T-helper 17 cell (primary cell): ENCODE data around the gene LRMDA. TPM values are rescaled to one million over a fixed set of nuclear protein-coding genes. Genes with fewer than 3 reads are reported as not detected.
"Not testable (repeated sequence)": the region's sequence is repeated elsewhere in the genome, so short reads cannot be mapped to it uniquely, and the experiment has no call there.

Experiments
- ATAC-seq: fragments of 150-1000 bp; cut with Tn5 transposase; 2 replicates; pipeline ENCODE4 v1.10.0; 2021; ENCODE audit warnings: mild to moderate bottlenecking, moderate library complexity
- DNase-seq, 3 donors: peaks; one replicate each; pipeline versions ENCODE4 v3.0.0 to v3.0.0-alpha.2; 2020 to 2021
- H3K9me3 ChIP-seq: one replicate; pipeline ENCODE4 v1.7.0; 2013; ENCODE audit warnings: low read length, mild to moderate bottlenecking; ENCODE audit not compliant: control insufficient read depth, poor library complexity, severe bottlenecking
- H3K27ac Mint-ChIP-seq: one replicate; pipeline ENCODE4 v1.8.0; 2022; ENCODE audit warnings: mild to moderate bottlenecking, moderate library complexity, mixed read lengths
- H3K27me3 Mint-ChIP-seq: one replicate; pipeline ENCODE4 v1.8.0; 2022; ENCODE audit warnings: mixed read lengths
- H3K36me3 Mint-ChIP-seq: one replicate; pipeline ENCODE4 v1.8.0; 2022; ENCODE audit warnings: low read depth, mixed read lengths
- H3K4me1 Mint-ChIP-seq: one replicate; pipeline ENCODE4 v1.8.0; 2022; ENCODE audit warnings: mild to moderate bottlenecking, mixed read lengths
- H3K4me3 Mint-ChIP-seq: one replicate; pipeline ENCODE4 v1.8.0; 2022; ENCODE audit warnings: mild to moderate bottlenecking, moderate library complexity, mixed read lengths
- total RNA-seq, 4 donors: library from RNA in 2 of 4; stranded (reverse) in 2 of 4; gene quantifications; one replicate each; pipeline ENCODE4 v1.2.3 and lab custom pipeline; 2022 to 2026

Gene LRMDA
- total RNA-seq, 2 donors from 2014 or later, result not detected

DNA sequence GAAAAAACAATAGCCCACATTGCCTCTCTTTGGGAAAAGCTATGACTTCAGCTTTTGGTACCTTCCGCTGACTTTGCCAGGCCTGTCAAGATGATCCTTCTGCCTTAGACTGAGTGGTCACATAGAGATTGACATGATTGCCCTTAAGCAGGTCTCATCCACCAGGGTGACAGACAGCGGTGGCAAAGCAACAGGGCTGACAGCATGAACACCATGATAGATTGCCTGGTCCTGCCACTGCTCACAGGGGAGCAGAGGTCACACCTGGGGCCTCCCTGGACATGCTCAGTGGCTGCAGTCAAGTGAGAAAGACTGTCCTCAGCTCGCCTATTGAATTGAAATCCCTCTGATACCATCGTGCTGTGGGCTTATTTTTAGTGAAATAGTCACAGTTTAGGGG, 1125.9 kb downstream of the LRMDA start:
- Mint-ChIP-seq H3K27ac (no peak overlapping the region), H3K4me3 (no peak overlapping the region), H3K4me1 (no peaks in the 10 kb centered on the region), H3K27me3 (no peaks in the 10 kb centered on the region), H3K36me3 (no peaks in the 10 kb centered on the region)
- no peak for ATAC-seq
- DNase-seq, result no peak
- no peaks in the 10 kb centered on the region for H3K9me3 ChIP-seq

DNA sequence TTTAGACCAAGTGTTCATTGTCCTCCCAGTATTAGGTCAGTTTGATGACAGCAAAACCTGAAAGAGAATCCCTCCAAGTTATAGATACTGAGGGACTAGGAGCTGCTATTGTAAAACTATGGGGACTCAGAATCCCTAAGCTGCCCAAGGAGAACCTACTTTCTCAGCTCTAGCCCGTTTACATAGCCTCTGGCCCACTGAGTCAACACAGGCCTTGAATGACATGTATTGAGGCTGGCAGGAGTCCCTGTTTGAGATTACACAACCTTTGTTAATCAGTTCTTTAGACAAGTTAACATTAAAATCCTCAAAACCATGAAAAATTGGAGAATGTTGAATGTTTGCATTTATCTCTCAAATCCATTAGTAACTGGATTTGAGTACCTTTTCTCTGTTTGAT, 1127.2 kb downstream of the LRMDA start:
- Mint-ChIP-seq H3K4me3 (no peak overlapping the region), H3K27me3 (no peaks in the 10 kb centered on the region), H3K4me1 (no peaks in the 10 kb centered on the region), H3K27ac (no peak overlapping the region), H3K36me3 (no peaks in the 10 kb centered on the region)
- DNase-seq, result no peak
- H3K9me3 ChIP-seq, result no peaks in the 10 kb centered on the region
- no peak for ATAC-seq

DNA sequence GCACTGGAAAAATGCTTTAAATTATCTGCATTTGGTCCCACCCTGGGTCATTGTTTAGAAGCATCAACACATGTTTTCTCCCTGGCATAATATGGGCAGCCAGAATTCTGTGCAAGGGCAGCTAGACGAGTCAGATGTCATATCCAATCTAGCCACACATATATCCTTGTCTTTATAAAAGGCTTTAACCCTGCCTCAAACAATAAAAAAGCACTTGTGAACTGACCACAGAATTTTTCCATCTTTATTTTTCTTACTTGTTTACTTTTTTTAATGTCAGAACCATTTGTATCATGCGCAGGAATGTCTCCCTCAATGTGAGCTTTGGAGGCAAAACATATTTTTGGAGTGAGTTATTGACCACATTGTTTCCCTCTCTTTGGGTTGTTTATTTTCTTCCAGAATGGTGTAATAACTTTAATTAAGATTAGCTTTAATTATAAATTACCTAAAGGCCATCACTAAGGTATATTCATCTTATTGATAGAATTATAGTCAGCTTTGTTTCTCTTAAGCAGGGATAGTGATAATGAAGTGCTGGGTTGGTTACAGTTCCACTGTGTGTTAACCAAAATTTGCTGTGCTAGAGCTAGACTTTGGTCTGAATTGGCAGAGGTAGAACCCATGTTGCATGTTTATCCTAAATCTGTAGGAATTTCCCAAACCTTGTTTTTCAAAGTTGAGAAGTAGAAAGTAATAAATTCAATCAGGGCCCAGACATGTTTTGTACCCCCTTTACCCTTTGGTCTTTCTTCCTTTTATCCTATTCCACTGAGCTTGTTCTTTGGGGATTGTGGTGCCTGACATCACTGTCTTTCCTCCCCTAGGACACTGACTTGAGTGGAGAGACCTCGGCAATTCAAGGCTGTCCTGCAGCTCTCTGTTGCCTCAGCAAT, 1127.8 kb downstream of the LRMDA start:
- Mint-ChIP-seq H3K4me1 (no peaks in the 10 kb centered on the region), H3K27ac (no peak overlapping the region), H3K4me3 (no peak overlapping the region), H3K36me3 (no peaks in the 10 kb centered on the region), H3K27me3 (no peaks in the 10 kb centered on the region)
- DNase-seq (no peak), ATAC-seq (no peak)
- no peaks in the 10 kb centered on the region for H3K9me3 ChIP-seq

DNA sequence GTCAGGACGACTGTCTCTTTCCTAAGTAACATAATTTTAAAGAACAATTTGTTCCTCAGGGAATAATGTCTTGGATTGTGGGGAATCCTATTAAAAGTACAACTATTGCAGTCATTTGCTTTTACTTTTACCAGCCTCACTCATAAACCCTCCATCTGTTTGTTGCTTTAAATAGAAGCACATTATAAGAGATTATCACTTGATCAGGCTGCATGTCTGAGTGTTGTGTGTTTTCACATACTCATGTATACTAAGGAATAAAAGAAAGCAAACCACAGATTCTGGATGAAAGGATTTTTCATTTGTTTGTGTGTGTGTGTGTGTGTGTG, 1128.4 kb downstream of the LRMDA start:
- no peaks in the 10 kb centered on the region for H3K4me1 Mint-ChIP-seq
- no peaks in the 10 kb centered on the region for H3K9me3 ChIP-seq
- no peak for DNase-seq
- H3K4me3 Mint-ChIP-seq, result no peak overlapping the region
- no peaks in the 10 kb centered on the region for H3K27me3 Mint-ChIP-seq
- H3K36me3 Mint-ChIP-seq, result no peaks in the 10 kb centered on the region
- ATAC-seq, result no peak
- no peak overlapping the region for H3K27ac Mint-ChIP-seq

DNA sequence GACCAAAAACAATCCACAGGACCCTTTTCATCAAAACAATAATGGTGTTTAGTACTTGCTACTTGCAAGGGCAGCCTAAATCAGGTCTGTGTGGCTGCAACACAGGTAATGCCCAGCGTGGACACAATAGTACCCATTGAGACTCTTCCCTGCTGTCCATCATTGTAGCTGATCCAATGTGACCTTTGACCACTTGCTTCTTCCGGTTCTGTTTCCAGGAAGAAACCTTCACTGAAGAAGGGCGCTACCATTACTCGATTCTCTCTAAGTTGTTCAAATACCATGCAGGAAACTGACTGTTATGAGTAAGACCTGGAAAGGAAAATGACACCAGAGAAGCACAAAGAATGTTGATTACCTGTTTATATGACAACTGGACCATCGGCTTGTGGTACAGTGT, 1128.9 kb downstream of the LRMDA start:
- no peaks in the 10 kb centered on the region for H3K36me3 Mint-ChIP-seq

DNA sequence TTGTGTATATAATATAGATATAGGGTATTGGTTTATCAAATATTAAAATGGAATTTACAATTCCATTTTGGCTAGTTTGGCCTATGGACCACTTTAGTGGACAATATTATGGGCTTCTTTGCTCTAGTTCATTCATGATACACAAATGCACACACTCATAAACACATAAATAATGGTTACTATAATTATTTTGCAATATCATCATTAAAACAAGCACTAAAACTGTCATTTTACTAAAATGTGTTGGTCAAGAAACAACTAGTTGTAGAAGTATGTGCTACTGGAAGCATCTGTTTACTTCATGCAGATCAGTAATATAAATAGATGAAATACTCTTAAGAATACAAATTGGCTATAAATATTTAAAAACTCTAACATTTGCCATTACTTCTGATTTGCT, 1131.9 kb downstream of the LRMDA start:
- H3K36me3 Mint-ChIP-seq, result no peaks in the 10 kb centered on the region
- DNase-seq (no peak), ATAC-seq (no peak)
- no peak overlapping the region for H3K4me3 Mint-ChIP-seq
- H3K9me3 ChIP-seq, result no peaks in the 10 kb centered on the region
- no peaks in the 10 kb centered on the region for H3K27me3 Mint-ChIP-seq
- no peaks in the 10 kb centered on the region for H3K4me1 Mint-ChIP-seq
- no peak overlapping the region for H3K27ac Mint-ChIP-seq

More for the DNA sequence above, 1128.9 kb downstream of the LRMDA start:
- ATAC-seq (no peak), DNase-seq (no peak)
- Mint-ChIP-seq H3K27ac (no peak overlapping the region), H3K4me1 (no peaks in the 10 kb centered on the region), H3K27me3 (no peaks in the 10 kb centered on the region), H3K4me3 (no peak overlapping the region)
- no peaks in the 10 kb centered on the region for H3K9me3 ChIP-seq

DNA sequence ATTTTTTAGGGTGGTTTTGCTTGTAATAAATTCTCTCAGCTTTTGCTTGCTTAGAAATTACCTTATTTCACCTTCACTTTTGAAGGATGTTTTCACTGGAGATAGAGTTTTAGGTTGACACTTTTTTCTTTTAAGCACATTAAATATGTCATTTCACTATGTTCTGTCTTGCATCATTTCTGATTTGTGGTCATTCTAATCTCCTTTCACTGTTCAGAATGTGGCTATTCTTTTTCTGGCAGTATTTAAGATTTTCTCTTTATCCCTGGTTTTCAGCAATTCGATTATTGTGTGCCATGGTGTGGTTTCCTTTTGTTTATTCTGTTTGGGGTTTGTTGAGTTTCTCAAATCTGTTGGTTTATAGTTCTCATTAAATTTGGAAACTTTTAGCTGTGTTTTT, 1140.6 kb downstream of the LRMDA start:
- Mint-ChIP-seq H3K27ac (no peak overlapping the region), H3K4me3 (no peak overlapping the region), H3K4me1 (no peaks in the 10 kb centered on the region), H3K27me3 (no peaks in the 10 kb centered on the region), H3K36me3 (no peaks in the 10 kb centered on the region)
- ATAC-seq, result no peak
- no peak for DNase-seq
- no peaks in the 10 kb centered on the region for H3K9me3 ChIP-seq

DNA sequence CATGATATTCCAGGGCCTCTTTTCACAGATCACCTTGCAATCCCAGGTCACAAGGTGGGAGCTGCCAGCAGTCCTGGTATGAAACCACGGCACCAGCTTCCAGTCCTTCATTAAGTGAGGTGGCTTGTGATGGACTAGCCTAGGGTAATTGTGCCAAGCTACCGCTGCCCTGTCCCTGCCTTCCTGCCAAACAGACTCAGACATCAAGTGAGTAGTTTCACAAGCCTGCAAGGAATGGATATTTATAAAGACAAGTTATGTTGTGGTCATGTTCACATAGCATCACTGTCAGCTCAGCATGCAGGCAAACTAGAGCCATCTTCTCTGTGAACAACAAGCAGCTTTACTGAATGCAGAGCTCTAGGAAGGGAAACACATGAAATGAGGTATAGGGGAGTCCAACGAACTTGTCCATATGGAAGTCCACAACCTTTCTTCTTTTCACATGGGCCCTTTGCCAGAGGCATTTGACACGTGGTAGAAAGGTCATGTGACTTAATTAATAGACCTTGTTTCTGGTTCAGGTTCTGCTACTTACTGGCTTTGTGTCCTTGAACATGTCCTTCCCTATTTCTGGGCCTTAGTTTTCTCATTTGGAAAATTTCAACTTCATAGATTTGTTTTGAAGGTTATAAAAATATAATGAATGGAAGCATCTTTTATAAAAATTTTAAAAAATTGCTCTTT, 1145.0 kb downstream of the LRMDA start:
- H3K4me3 Mint-ChIP-seq, result no peak overlapping the region
- no peaks in the 10 kb centered on the region for H3K36me3 Mint-ChIP-seq
- H3K9me3 ChIP-seq, result no peaks in the 10 kb centered on the region
- H3K27me3 Mint-ChIP-seq, result no peaks in the 10 kb centered on the region
- no peak overlapping the region for H3K27ac Mint-ChIP-seq
- DNase-seq (no peak), ATAC-seq (no peak)
- no peaks in the 10 kb centered on the region for H3K4me1 Mint-ChIP-seq

DNA sequence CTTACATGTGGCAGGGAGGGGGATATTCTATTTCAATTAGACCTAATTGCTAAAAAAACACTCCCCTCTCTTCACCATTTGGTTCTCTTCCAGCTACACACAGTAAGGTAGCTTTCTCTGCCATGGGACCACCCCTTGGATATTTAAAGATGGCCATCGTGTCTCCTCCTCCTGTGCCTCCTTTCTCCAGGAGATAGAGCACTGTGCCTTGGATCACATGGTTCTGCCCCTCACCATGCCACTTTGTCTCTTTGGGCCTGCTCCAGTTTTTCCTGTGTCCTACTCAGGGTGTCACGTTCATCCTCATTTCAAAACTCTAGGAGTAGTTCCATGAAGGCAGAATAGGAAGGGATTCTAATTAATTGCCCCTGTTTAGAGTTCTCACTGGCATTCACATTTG, 1146.0 kb downstream of the LRMDA start:
- Mint-ChIP-seq H3K36me3 (no peaks in the 10 kb centered on the region), H3K27me3 (no peaks in the 10 kb centered on the region), H3K4me1 (no peaks in the 10 kb centered on the region), H3K27ac (no peak overlapping the region), H3K4me3 (no peak overlapping the region)
- DNase-seq (no peak), ATAC-seq (no peak)
- H3K9me3 ChIP-seq, result no peaks in the 10 kb centered on the region

DNA sequence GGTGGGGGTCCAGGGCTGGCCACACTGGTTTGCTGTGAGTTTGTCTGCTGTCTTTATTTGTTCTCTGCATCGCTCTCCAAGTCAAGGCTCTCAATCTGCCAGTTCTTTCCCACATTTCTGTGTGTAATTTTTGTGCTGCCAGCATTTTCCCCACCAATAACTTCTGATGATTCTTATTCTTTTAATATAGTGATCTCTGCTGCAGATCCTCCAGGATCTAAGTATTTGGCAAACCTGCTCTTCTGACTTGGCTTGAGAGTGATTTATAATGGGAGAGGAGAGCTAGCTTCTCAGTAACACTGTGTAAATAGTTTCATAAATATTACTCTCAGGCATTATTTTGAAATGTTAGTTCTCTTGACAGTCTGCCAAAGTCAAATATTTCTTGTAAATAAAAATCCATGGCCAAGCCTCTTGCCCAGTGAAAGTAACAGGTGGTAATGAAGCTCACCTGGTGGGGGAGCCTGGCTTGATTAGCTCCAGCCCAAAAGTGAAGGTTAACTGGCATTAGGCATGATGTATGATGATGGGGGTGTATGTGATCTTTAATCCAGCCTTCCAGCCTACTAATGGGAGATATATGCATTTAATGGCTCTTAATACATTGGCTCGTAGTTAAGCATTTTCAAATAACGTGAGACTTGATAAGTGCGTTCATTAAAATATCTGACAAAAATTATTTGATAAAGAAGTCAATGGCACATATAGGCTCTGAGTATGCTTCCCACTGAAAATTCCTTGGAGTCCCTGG, 1150.3 kb downstream of the LRMDA start:
- no peak overlapping the region for H3K27ac Mint-ChIP-seq
- H3K36me3 Mint-ChIP-seq, result no peaks in the 10 kb centered on the region
- H3K4me1 Mint-ChIP-seq, result no peaks in the 10 kb centered on the region
- no peaks in the 10 kb centered on the region for H3K27me3 Mint-ChIP-seq
- no peak overlapping the region for H3K4me3 Mint-ChIP-seq
- DNase-seq, result no peak
- no peak for ATAC-seq
- H3K9me3 ChIP-seq, result no peaks in the 10 kb centered on the region

DNA sequence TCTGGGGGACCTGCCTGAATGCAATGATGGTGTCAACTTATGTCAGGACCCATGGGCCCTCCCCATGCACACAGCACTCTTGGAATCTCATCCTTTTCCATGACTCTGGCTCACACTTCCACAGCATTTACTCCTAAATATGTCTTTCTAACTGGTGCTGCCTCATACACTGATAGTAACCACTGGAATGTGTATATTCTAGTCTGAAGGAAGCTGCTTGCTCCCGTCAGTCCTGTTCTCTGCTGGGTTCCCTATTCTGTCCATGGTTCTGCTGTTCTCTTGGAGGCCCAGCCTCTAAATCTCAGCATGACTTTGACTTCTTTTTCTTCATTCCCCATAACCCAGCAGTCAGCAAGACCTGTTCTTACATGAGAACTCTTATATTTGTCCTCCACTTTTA, 1151.1 kb downstream of the LRMDA start:
- Mint-ChIP-seq H3K27ac (no peak overlapping the region), H3K4me3 (no peak overlapping the region), H3K36me3 (no peaks in the 10 kb centered on the region), H3K4me1 (no peaks in the 10 kb centered on the region), H3K27me3 (no peaks in the 10 kb centered on the region)
- DNase-seq, result no peak
- no peaks in the 10 kb centered on the region for H3K9me3 ChIP-seq
- no peak for ATAC-seq

DNA sequence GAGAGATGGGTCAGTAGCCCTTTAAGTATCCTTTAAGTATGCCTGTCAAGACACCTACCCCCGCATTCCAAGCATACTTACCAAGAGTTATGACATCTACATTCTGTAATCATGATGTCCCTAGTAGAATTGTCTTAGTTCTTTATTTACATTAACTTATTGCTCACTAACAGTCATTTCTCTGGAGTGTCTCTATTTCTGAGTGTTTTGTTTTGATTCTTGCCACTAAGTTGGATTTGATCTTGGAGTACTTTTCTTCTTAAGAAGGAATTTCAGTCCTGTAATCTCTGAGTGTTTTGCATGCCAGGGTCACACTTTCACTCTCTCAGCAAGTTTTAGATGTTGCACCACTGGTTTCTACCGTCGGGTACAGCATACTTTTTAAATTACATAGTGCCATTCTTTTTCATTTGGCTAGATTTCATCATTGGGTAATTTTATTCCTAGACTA, 1152.3 kb downstream of the LRMDA start:
- H3K36me3 Mint-ChIP-seq, result no peaks in the 10 kb centered on the region
- no peaks in the 10 kb centered on the region for H3K4me1 Mint-ChIP-seq
- H3K4me3 Mint-ChIP-seq, result no peak overlapping the region
- no peaks in the 10 kb centered on the region for H3K27me3 Mint-ChIP-seq
- H3K9me3 ChIP-seq, result no peaks in the 10 kb centered on the region
- no peak for DNase-seq
- no peak for ATAC-seq
- no peak overlapping the region for H3K27ac Mint-ChIP-seq

DNA sequence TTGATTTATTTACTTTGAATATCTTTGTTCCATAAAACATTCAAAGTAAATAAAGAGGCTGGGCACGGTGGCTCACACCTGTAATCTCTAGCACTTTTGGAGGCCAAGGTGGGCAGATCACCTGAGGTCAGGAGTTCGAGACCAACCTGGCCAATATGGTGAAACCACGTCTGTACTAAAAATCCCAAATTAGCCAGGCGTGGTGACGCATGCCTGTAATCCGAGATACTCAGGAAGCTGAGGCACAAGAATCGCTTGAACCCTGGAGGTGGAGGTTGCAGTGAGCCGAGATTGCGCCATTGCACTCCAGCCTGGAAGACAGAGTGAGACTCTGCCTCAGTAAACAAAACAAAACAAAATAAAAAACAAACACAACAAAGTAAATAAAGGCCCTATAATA, 1153.0 kb downstream of the LRMDA start:
- not testable (repeated sequence) for DNase-seq, H3K27me3 Mint-ChIP-seq, H3K27ac Mint-ChIP-seq, ATAC-seq, H3K9me3 ChIP-seq, H3K4me3 Mint-ChIP-seq, H3K4me1 Mint-ChIP-seq, H3K36me3 Mint-ChIP-seq
